ENCODE measurements around the gene MARCHF10. TPM values are rescaled to one million over a fixed set of nuclear protein-coding genes. Genes with fewer than 3 reads are reported as not detected.

MARCHF10 gene
- total and polyA plus RNA-seq, 2 donors (not counting 3 experiments of a cell fraction or from before 2014, with no cell fraction given), result 0.11 TPM; not detected in 1

GRCh38 chr17:62680541-62681052 lies 127.5 kb downstream of the MARCHF10 start:
- TF ChIP-seq EZH2 (IDR thresholded peaks at IDR 0.05; ENCODE audit: borderline replicate concordance, low read depth, low read length, severe bottlenecking), result no peak
- Histone ChIP-seq H3K9ac (replicated peaks; ENCODE audit: extremely low read depth, insufficient read depth, low read length) (no peak overlapping the region), H3K4me2 (ENCODE audit: insufficient read depth, low read length) (no peak overlapping the region), H3K36me3 (ENCODE audit: control insufficient read depth in 2 of 2, extremely low read depth in 1 of 2, insufficient read depth in 2 of 2, low read length in 2 of 2) (peaks cover 0 to 2% of the 10 kb centered on the region in 2 experiments), H2AFZ (ENCODE audit: low read depth, low read length) (no peak overlapping the region), H3K79me2 (ENCODE audit: control insufficient read depth, insufficient read depth, low read length) (no peaks in the 10 kb centered on the region), H3K9me1 (replicated peaks; ENCODE audit: control insufficient read depth, extremely low read depth, insufficient read depth, low read length) (no peaks in the 10 kb centered on the region), H3K4me1 (ENCODE audit: control insufficient read depth, extremely low read depth, insufficient read depth, low read length) (no peaks in the 10 kb centered on the region), H3K27ac (ENCODE audit: insufficient read depth, low read depth, low read length) (no peak overlapping the region), H3K27me3 (ENCODE audit: control insufficient read depth in 2 of 2, insufficient read depth in 2 of 2, low read length in 2 of 2) (no peaks in the 10 kb centered on the region), H3K9me3 (replicated peaks; ENCODE audit: control insufficient read depth, insufficient read depth, low read length) (no peaks in the 10 kb centered on the region), H3K4me3 (replicated peaks in 1 of 3; ENCODE audit: insufficient read depth in 1 of 3, low read depth in 1 of 3, low read length in 3 of 3) (no peak overlapping the region), H4K20me1 (replicated peaks; ENCODE audit: control insufficient read depth, extremely low read depth, insufficient read depth, low read length) (no peaks in the 10 kb centered on the region)
- CTCF ChIA-PET, result no interaction called here
- DNase-seq (ENCODE audit: low read depth, low spot score), result no peak
- POLR2A ChIA-PET, result no interaction called here
- no peak for FAIRE-seq
- intact Hi-C loops (cut with micrococcal nuclease) (no loop called here), dilution Hi-C loops (cut with MboI; ENCODE audit: extremely low pct_ligation_motif_present, low sequenced_read_pairs) (no loop called here)
- BruUV-seq (replicated peaks), result no TSS peak

- dilution Hi-C loops (cut with MboI; ENCODE audit: extremely low pct_ligation_motif_present, low sequenced_read_pairs), result no loop called here
- ChIA-PET CTCF (no interaction called here), POLR2A (no interaction called here)
- H3K27me3 ChIP-seq (ENCODE audit: control insufficient read depth in 2 of 2, insufficient read depth in 2 of 2, low read length in 2 of 2), result no peaks in the 10 kb centered on the region
- no peaks in the 10 kb centered on the region for H3K9me3 ChIP-seq (replicated peaks; ENCODE audit: control insufficient read depth, insufficient read depth, low read length)
- intact Hi-C loops (cut with micrococcal nuclease), result no loop called here
- H3K4me3 ChIP-seq (replicated peaks in 1 of 3; ENCODE audit: insufficient read depth in 1 of 3, low read depth in 1 of 3, low read length in 3 of 3), result no peak overlapping the region
- no peak for FAIRE-seq
- DNase-seq (ENCODE audit: low read depth, low spot score), result no peak
- H3K4me1 ChIP-seq (ENCODE audit: control insufficient read depth, extremely low read depth, insufficient read depth, low read length), result no peaks in the 10 kb centered on the region
- no peak overlapping the region for H3K27ac ChIP-seq (ENCODE audit: insufficient read depth, low read depth, low read length)
- TF ChIP-seq GATA2 (IDR thresholded peaks at IDR 0.05; ENCODE audit: insufficient read depth, insufficient read length, low read depth, low read length) (no peak), JUN (IDR thresholded peaks at IDR 0.05; ENCODE audit: borderline replicate concordance, insufficient read depth, insufficient read length, low read depth) (no peak), FOS (IDR thresholded peaks at IDR 0.05; ENCODE audit: borderline replicate concordance, insufficient read depth, low read length) (no peak), EZH2 (IDR thresholded peaks at IDR 0.05; ENCODE audit: borderline replicate concordance, low read depth, low read length, severe bottlenecking) (no peak), MAX (IDR thresholded peaks at IDR 0.05; ENCODE audit: insufficient read depth, insufficient read length) (no peak), MYC (IDR thresholded peaks at IDR 0.05; ENCODE audit: low read depth, low read length) (no peak), CTCF (IDR thresholded peaks at IDR 0.05; ENCODE audit: extremely low read depth in 1 of 2, insufficient read depth in 1 of 2, low read depth in 1 of 2, low read length in 2 of 2) (no peak), POLR2A (IDR thresholded peaks at IDR 0.05; ENCODE audit: low read depth, low read length) (no peak), POLR2AphosphoS5 (IDR thresholded peaks at IDR 0.05; ENCODE audit: insufficient read depth, low read depth, low read length) (no peak)
- no peak overlapping the region for H3K4me2 ChIP-seq (ENCODE audit: insufficient read depth, low read length)
- no peaks in the 10 kb centered on the region for H4K20me1 ChIP-seq (replicated peaks; ENCODE audit: control insufficient read depth, extremely low read depth, insufficient read depth, low read length)
- no peaks in the 10 kb centered on the region for H3K79me2 ChIP-seq (ENCODE audit: control insufficient read depth, insufficient read depth, low read length)
- BruUV-seq (replicated peaks), result no TSS peak
- no peak overlapping the region for H2AFZ ChIP-seq (ENCODE audit: low read depth, low read length)
- H3K36me3 ChIP-seq (ENCODE audit: control insufficient read depth in 2 of 2, extremely low read depth in 1 of 2, insufficient read depth in 2 of 2, low read length in 2 of 2), result peaks cover 0 to 2% of the 10 kb centered on the region in 2 experiments
- H3K9ac ChIP-seq (replicated peaks; ENCODE audit: extremely low read depth, insufficient read depth, low read length), result no peak overlapping the region
- no peaks in the 10 kb centered on the region for H3K9me1 ChIP-seq (replicated peaks; ENCODE audit: control insufficient read depth, extremely low read depth, insufficient read depth, low read length)
Measured at GRCh38 chr17:62679866-62680377, 128.2 kb downstream of the MARCHF10 start.
